ENCODE data around the gene HDAC4. TPM values are rescaled to one million over a fixed set of nuclear protein-coding genes. Genes with fewer than 3 reads are reported as not detected.
A peak's percentile ranks its signal among the peaks of the same experiment; 100 is the strongest.

The HDAC4 gene
- polyA plus RNA-seq, 1 experiment: 4.4 TPM

DNA sequence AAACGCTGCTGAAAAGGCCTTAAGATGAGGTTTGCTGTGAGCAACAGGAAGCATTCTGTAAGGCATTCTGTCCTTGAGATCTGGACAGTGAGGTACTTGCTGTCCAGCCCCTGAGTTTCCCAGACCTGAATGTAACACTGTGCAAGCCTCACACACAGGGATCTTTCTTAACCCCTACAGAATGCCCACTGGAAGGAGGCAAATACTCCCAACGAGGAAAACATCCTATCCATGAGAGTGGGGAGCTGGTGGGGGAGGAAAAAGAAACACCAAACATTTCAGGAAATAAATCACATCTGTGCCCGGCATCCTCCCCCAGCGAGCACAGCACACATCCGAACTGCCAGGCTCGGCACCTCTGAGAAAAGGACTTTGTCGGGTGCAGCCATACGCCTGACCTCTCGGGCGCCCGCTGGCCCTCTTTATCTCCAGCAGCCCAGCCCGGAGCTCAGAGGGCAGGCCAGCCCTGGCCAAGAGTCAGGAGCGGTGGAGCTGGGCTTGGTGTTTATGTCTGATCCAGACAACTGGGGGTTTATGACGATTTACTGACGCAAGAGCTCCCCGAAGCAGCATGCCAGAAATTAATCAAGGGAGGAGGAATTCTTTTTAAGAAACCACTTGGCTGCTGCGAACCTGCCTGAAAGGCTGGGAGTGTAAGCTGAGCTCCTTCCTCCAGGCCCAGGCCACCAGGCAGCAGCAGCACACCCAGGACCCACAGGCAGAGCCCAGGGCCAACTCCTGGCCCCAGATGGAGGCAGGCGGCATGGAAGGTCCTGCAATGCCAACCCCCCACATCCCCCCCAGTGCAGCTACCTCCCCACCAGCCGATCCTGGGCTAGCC is 72.2 kb downstream of the HDAC4 start:
- H3K27me3 ChIP-seq (ENCODE audit: control insufficient read depth, insufficient read depth, low read length): no peaks in the 10 kb centered on the region
- peak; percentile 64 for DNase-seq (ENCODE audit: low read depth)
- H3K4me3 ChIP-seq (ENCODE audit: low read depth, low read length): no peak overlapping the region
- TF ChIP-seq, protein P1, sequence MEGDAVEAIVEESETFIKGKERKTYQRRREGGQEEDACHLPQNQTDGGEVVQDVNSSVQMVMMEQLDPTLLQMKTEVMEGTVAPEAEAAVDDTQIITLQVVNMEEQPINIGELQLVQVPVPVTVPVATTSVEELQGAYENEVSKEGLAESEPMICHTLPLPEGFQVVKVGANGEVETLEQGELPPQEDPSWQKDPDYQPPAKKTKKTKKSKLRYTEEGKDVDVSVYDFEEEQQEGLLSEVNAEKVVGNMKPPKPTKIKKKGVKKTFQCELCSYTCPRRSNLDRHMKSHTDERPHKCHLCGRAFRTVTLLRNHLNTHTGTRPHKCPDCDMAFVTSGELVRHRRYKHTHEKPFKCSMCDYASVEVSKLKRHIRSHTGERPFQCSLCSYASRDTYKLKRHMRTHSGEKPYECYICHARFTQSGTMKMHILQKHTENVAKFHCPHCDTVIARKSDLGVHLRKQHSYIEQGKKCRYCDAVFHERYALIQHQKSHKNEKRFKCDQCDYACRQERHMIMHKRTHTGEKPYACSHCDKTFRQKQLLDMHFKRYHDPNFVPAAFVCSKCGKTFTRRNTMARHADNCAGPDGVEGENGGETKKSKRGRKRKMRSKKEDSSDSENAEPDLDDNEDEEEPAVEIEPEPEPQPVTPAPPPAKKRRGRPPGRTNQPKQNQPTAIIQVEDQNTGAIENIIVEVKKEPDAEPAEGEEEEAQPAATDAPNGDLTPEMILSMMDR (IDR thresholded peaks at IDR 0.05; ENCODE audit: insufficient read depth, low read depth, low read length): peak; percentile 40
- no peaks in the 10 kb centered on the region for H3K36me3 ChIP-seq (ENCODE audit: control insufficient read depth, insufficient read depth, low read length)
- ChIA-PET POLR2A (interaction anchor here (0.7 kb wide), 1 partner anchor 53 kb away, joined by 3 read pairs; no protein-coding TSS in a partner anchor), CTCF (interaction anchor here (0.8 to 2.4 kb wide), 2 partner anchors 18 to 70 kb away, joined by 3 to 6 read pairs; no protein-coding TSS in a partner anchor)

DNA sequence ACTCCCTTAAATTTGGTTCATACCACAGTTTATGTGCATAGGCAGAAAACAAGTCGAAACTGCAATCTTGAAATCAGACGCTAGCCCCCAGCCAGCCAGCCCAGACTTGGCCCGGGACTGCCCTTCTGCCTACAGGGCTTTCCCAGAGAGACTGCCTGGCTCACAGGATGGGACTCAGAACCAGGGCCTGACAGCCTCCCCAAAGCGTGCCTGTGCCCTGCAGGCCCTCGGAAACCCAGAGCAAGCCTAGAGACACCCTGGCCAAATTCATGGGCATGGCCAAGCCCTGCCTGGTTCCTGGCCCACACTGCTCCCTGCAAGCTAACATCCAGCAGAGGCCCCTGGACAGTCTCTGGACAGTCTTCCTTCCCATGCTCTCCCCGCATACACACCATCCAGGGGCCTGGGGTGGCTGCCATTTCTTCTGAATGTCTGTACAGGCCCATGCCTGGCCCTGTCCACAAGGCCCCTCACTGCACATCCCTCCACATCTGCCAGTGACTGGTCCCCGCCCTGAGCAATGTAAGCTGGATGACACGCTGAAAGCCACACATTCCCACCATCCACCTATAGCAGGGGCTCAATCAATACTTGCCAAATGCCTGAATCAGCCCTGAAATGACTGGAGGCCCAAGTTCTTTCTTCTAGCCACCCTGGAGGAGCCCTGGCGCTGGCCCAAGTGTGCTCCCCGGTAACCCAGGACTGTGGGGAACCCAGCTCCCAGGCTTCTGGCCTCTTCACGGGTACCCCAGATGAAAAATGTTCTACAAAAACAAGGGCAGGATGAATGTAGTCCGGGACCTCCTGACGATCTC is 73.1 kb downstream of the HDAC4 start:
- TF ChIP-seq, protein P1 (IDR thresholded peaks at IDR 0.05; ENCODE audit: insufficient read depth, low read depth, low read length): no peak
- Histone ChIP-seq H3K4me3 (ENCODE audit: low read depth, low read length) (no peak overlapping the region), H3K36me3 (ENCODE audit: control insufficient read depth, insufficient read depth, low read length) (no peaks in the 10 kb centered on the region), H3K27me3 (ENCODE audit: control insufficient read depth, insufficient read depth, low read length) (no peaks in the 10 kb centered on the region)
- POLR2A ChIA-PET: no interaction called here
- CTCF ChIA-PET: interaction anchor here (0.8 to 2.4 kb wide), 2 partner anchors 17 to 71 kb away, joined by 3 to 6 read pairs; no protein-coding TSS in a partner anchor
- DNase-seq (ENCODE audit: low read depth): no peak

DNA sequence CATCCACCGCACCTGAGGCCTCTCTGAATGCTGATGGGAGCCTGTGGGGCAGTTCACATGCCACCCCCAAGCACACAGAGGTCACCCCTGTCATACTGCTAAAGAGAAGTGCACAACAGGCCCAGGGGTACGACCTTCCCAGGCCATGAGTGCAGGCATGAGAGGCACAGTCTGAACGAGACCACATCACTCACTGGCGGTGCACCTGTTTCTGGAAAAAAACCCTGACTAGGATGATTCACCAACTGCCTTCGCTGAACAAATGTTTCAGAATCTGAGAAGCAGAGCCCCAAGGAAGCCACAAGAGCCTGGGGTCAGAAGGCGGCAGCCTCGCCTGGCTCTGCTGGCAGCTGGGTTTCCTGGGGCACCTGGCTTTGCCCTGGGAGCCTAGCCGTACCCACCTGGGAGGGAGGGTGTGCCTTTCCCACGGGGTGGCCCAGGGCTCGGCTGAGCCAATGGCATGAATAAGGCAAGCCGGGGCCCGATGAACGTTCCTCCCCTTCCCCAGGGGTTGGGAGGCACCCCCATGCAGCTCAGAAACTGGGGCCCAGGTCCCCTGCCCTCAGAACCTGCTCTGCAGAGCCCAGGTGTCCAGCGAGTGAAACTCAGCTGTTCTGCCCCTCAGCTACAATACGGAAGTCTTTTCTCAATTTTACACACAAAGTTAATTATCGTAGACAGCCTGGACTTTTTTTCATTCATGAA is 73.8 kb downstream of the HDAC4 start:
- no peaks in the 10 kb centered on the region for H3K36me3 ChIP-seq (ENCODE audit: control insufficient read depth, insufficient read depth, low read length)
- CTCF ChIA-PET: interaction anchor here (2.4 kb wide), 1 partner anchor 16 kb away, joined by 6 read pairs; no protein-coding TSS in a partner anchor
- no peak for DNase-seq (ENCODE audit: low read depth)
- TF ChIP-seq, protein P1 (IDR thresholded peaks at IDR 0.05; ENCODE audit: insufficient read depth, low read depth, low read length): no peak
- H3K4me3 ChIP-seq (ENCODE audit: low read depth, low read length): no peak overlapping the region
- POLR2A ChIA-PET: no interaction called here
- H3K27me3 ChIP-seq (ENCODE audit: control insufficient read depth, insufficient read depth, low read length): no peaks in the 10 kb centered on the region

DNA sequence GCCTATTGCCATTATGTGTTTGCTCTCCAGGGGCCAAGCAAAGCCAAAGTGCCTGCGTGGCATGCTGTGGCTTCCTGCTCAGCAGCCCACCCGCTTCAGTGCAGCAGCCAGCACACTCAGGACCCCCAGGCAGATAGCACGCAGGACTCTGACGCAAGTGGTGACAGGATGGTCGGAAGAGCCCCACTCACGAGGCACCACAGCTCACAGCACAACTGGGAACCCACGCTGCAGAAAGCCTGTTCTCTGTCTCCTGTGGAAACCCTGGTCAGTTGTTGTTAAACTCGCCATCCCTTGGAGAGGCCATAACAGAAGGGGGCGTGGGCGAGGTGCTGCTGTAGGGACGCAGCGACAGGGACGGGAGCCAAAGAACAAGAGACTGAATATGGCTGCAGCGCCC is 76.4 kb downstream of the HDAC4 start:
- H3K27me3 ChIP-seq (ENCODE audit: control insufficient read depth, insufficient read depth, low read length): no peaks in the 10 kb centered on the region

More for the DNA sequence above, 76.4 kb downstream of the HDAC4 start:
- ChIA-PET CTCF (no interaction called here), POLR2A (no interaction called here)
- H3K4me3 ChIP-seq (ENCODE audit: low read depth, low read length): no peak overlapping the region
- H3K36me3 ChIP-seq (ENCODE audit: control insufficient read depth, insufficient read depth, low read length): no peaks in the 10 kb centered on the region
- DNase-seq (ENCODE audit: low read depth): no peak
- TF ChIP-seq, protein P1 (IDR thresholded peaks at IDR 0.05; ENCODE audit: insufficient read depth, low read depth, low read length): no peak
